GM10266 (cell line): ENCODE results near the gene DEDD2.

ENCODE experiments used
- DNase-seq: peaks from one replicate; pipeline ENCODE4 v3.0.0; 2012; ENCODE audit errors: extremely low spot score
- CTCF ChIP-seq: IDR thresholded peaks from 2 replicates; pipeline ENCODE4 v1.5.1; 2012; ENCODE audit warnings: mild to moderate bottlenecking, low read depth; ENCODE audit not compliant: control insufficient read depth, insufficient read depth; ENCODE audit errors: missing control alignments

DEDD2 gene

GRCh38 chr19:42246143-42246921 lies 28.9 kb upstream of the DEDD2 start:
- DNase-seq, result no peak

GRCh38 chr19:42245231-42245630 lies 27.8 kb upstream of the DEDD2 start:
- DNase-seq, result no peak

More at GRCh38 chr19:42246143-42246921, 28.9 kb upstream of the DEDD2 start:
- no peak for TF ChIP-seq CTCF

GRCh38 chr19:42244347-42245220 lies 27.1 kb upstream of the DEDD2 start:
- peak; percentile 82 for TF ChIP-seq CTCF
- DNase-seq, result peak; percentile 90

More at GRCh38 chr19:42245231-42245630, 27.8 kb upstream of the DEDD2 start:
- no peak for TF ChIP-seq CTCF

GRCh38 chr19:42242512-42243409 lies 25.3 kb upstream of the DEDD2 start, which contains the start of gene GSK3A:
Gene GSK3A (minus strand): TSS chr19:42242602. CDS start chr19:42242465, 137 bp downstream.
- peak; percentile 94 for DNase-seq
- no peak for TF ChIP-seq CTCF

- no peak for TF ChIP-seq CTCF
- no peak for DNase-seq
Observed at GRCh38 chr19:42242069-42242511, 24.6 kb upstream of the DEDD2 start.

- TF ChIP-seq CTCF, result no peak
- DNase-seq, result no peak
Observed at GRCh38 chr19:42241279-42241678, 23.8 kb upstream of the DEDD2 start.
